GM10266 (cell line): ENCODE data around the gene CACNA2D4.

Experiments
- DNase-seq: peaks from one replicate; pipeline ENCODE4 v3.0.0; 2012; ENCODE audit errors: extremely low spot score
- CTCF ChIP-seq: IDR thresholded peaks from 2 replicates; pipeline ENCODE4 v1.5.1; 2012; ENCODE audit warnings: mild to moderate bottlenecking, low read depth; ENCODE audit not compliant: control insufficient read depth, insufficient read depth; ENCODE audit errors: missing control alignments

CACNA2D4 gene

GRCh38 chr12:1858456-1858855, 60.0 kb downstream of the CACNA2D4 start:
- no peak for DNase-seq
- TF ChIP-seq CTCF = no peak

- no peak for TF ChIP-seq CTCF
- no peak for DNase-seq
These were observed 60.6 kb downstream of the CACNA2D4 start for GRCh38 chr12:1857821-1858220.

GRCh38 chr12:1857086-1857485, 61.4 kb downstream of the CACNA2D4 start:
- no peak for TF ChIP-seq CTCF
- no peak for DNase-seq

- TF ChIP-seq CTCF = no peak
- DNase-seq = no peak
These were observed 63.2 kb downstream of the CACNA2D4 start for GRCh38 chr12:1855241-1855640.

GRCh38 chr12:1853716-1854115, 64.7 kb downstream of the CACNA2D4 start:
- no peak for TF ChIP-seq CTCF
- no peak for DNase-seq

GRCh38 chr12:1852076-1852475, 66.4 kb downstream of the CACNA2D4 start:
- no peak for DNase-seq
- TF ChIP-seq CTCF = no peak

GRCh38 chr12:1851151-1851701, 67.2 kb downstream of the CACNA2D4 start:
- no peak for DNase-seq
- no peak for TF ChIP-seq CTCF

- no peak for DNase-seq
- TF ChIP-seq CTCF = no peak
These were observed 69.7 kb downstream of the CACNA2D4 start for GRCh38 chr12:1848745-1849144.
